ENCODE data around the gene SLC15A1. TPM values are rescaled to one million over a fixed set of nuclear protein-coding genes. Genes with fewer than 3 reads are reported as not detected.

The SLC15A1 gene
- total RNA-seq, 4 donors from 2014 or later, result not detected

- H3K27me3 ChIP-seq, result no peaks in the 10 kb centered on the region
- in situ Hi-C loops (cut with MboI; ENCODE audit: low sequenced_read_pairs in 4 of 4) (no loop called here), intact Hi-C loops (cut with DNase I; ENCODE audit: low total_unique reads) (no loop called here)
- ATAC-seq (no peak), DNase-seq (no peak)
- H3K4me1 ChIP-seq, result no peaks in the 10 kb centered on the region
- H3K4me3 ChIP-seq, result no peak overlapping the region
- no peaks in the 10 kb centered on the region for H3K9me3 ChIP-seq
- no peak for TF ChIP-seq CTCF (IDR thresholded peaks at IDR 0.05 in 4 of 5, conservative IDR thresholded peaks at IDR 0.05 in 1 of 5)
- TF ChIP-seq POLR2A (IDR thresholded peaks at IDR 0.05), result no peak
- no peak overlapping the region for H3K27ac ChIP-seq
- no peaks in the 10 kb centered on the region for H3K36me3 ChIP-seq
These were observed 27.2 kb upstream of the SLC15A1 start for GRCh38 chr13:98779695-98780094.

DNA sequence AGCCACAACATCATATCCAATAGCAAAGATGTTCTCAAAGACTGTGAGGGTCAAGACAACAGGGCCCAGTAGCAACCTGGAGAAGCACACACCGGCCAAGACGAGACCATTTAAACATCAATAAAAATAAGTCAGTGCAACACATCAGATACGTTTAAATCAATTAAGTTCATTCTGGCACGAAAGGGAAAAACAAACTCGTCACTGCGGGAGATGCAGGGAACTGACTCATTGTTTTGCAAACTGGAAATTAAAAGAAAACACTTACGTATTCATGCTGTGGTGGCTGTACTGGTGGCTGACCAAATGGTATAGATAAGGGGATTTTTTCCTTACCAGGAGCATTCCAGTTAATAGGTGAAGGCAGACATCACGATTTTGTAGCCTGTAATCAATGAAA lies 26.3 kb upstream of the SLC15A1 start:
- H3K27me3 ChIP-seq, result no peaks in the 10 kb centered on the region
- no peaks in the 10 kb centered on the region for H3K9me3 ChIP-seq
- no peak for DNase-seq
- in situ Hi-C loops (cut with MboI; ENCODE audit: low sequenced_read_pairs in 4 of 4), result no loop called here
- no peak for ATAC-seq
- no peak overlapping the region for H3K4me3 ChIP-seq
- TF ChIP-seq POLR2A (IDR thresholded peaks at IDR 0.05) (no peak), CTCF (IDR thresholded peaks at IDR 0.05 in 4 of 5, conservative IDR thresholded peaks at IDR 0.05 in 1 of 5) (no peak)
- H3K27ac ChIP-seq, result no peak overlapping the region
- H3K4me1 ChIP-seq, result no peaks in the 10 kb centered on the region
- H3K36me3 ChIP-seq, result no peaks in the 10 kb centered on the region
- intact Hi-C loops (cut with DNase I; ENCODE audit: low total_unique reads), result no loop called here

DNA sequence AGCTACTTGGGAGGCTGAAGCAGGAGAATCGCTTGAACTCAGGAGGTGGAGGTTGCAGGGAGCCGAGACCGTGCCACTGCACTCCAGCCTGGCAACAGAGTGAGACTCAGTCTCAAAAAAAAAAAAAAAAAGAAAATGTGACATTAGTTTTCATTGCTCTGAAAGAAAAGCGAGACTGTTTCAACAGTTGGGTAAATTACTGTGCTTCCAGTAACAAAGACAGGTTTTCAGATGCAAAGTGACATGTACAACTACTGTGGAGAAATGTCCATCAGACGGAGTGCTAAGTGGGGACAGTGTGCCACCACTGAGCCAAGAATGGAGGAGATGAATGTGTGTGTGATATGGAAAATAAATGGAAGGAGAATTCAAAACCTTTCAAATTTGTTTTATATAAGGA lies 24.2 kb upstream of the SLC15A1 start:
- ATAC-seq (no peak), DNase-seq (no peak)
- H3K9me3 ChIP-seq, result no peaks in the 10 kb centered on the region
- no peaks in the 10 kb centered on the region for H3K4me1 ChIP-seq
- H3K27ac ChIP-seq, result no peak overlapping the region
- H3K4me3 ChIP-seq, result no peak overlapping the region
- H3K36me3 ChIP-seq, result no peaks in the 10 kb centered on the region
- TF ChIP-seq CTCF (IDR thresholded peaks at IDR 0.05 in 4 of 5, conservative IDR thresholded peaks at IDR 0.05 in 1 of 5) (no peak), POLR2A (IDR thresholded peaks at IDR 0.05) (no peak)
- H3K27me3 ChIP-seq, result no peaks in the 10 kb centered on the region
- intact Hi-C loops (cut with DNase I; ENCODE audit: low total_unique reads), result no loop called here
- in situ Hi-C loops (cut with MboI; ENCODE audit: low sequenced_read_pairs in 4 of 4), result no loop called here

DNA sequence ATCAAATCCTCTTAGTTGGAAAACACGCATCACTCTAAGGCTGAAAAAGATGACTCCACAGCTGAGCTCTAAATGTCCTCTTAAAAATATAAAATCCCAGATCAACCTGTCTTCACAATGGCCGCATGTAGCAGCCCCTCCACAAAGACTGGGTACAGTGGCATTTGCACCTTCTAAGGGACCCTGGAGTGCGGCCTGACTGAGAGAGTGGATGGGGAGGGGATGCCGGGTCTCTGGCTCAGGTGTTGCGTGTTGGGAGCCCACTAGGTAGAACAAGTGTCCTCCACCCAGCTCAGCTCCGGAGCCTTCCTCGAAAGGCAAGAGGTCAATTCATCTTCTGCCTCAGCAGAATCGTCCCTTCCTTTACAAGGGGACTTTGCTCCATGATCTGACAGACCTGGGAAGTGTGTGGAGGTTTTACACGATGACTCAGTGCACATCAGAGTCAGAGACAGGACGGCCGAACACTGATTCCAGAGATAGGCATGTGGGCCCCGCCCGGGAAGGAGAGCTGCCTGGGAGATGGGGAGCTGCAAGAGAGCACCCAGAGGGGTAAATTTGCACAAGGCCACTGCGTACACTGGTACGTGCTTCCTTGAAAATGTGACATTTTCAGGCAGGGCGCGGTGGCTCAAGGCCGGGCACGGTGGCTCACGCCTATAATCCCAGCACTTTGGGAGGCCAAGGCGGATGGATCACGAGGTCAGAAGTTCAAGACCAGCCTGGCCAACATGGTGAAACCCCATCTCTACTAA lies 23.5 kb upstream of the SLC15A1 start:
- Histone ChIP-seq H3K4me1 (no peaks in the 10 kb centered on the region), H3K27me3 (no peaks in the 10 kb centered on the region), H3K27ac (no peak overlapping the region), H3K9me3 (no peaks in the 10 kb centered on the region), H3K4me3 (no peak overlapping the region), H3K36me3 (no peaks in the 10 kb centered on the region)
- DNase-seq (no peak), ATAC-seq (no peak)
- in situ Hi-C loops (cut with MboI; ENCODE audit: low sequenced_read_pairs in 4 of 4) (no loop called here), intact Hi-C loops (cut with DNase I; ENCODE audit: low total_unique reads) (no loop called here)
- TF ChIP-seq POLR2A (IDR thresholded peaks at IDR 0.05) (no peak), CTCF (IDR thresholded peaks at IDR 0.05 in 4 of 5, conservative IDR thresholded peaks at IDR 0.05 in 1 of 5) (no peak)

GRCh38 chr13:98775386-98775785 lies 22.9 kb upstream of the SLC15A1 start:
- TF ChIP-seq POLR2A (IDR thresholded peaks at IDR 0.05) (no peak), CTCF (IDR thresholded peaks at IDR 0.05 in 4 of 5, conservative IDR thresholded peaks at IDR 0.05 in 1 of 5) (no peak)
- H3K36me3 ChIP-seq, result no peaks in the 10 kb centered on the region
- H3K27ac ChIP-seq, result no peak overlapping the region
- ATAC-seq, result no peak
- in situ Hi-C loops (cut with MboI; ENCODE audit: low sequenced_read_pairs in 4 of 4) (no loop called here), intact Hi-C loops (cut with DNase I; ENCODE audit: low total_unique reads) (no loop called here)
- no peak overlapping the region for H3K4me3 ChIP-seq
- no peaks in the 10 kb centered on the region for H3K4me1 ChIP-seq
- DNase-seq, result no peak
- H3K9me3 ChIP-seq, result no peaks in the 10 kb centered on the region
- H3K27me3 ChIP-seq, result no peaks in the 10 kb centered on the region

All from gastrocnemius medialis (tissue), 4 donors.